MM.1S (cell line): ENCODE data around the gene SCARB2.

Experiments used
- EZH2 ChIP-seq: fragments of 300-600 bp; sonication (generic); optimal IDR thresholded peaks from 2 replicates; pipeline ENCODE3; 2017; ENCODE audit warnings: low read depth, mild to moderate bottlenecking, antibody characterized with exemption, low read length, mixed read lengths
- TF ChIP-seq, protein P1 (sequence below): fragments of 300-600 bp; sonication (generic); IDR thresholded peaks from 2 replicates; pipeline ENCODE4 v1.5.1; 2016; ENCODE audit warnings: antibody characterized with exemption, low read length, mixed read lengths

DNA sequence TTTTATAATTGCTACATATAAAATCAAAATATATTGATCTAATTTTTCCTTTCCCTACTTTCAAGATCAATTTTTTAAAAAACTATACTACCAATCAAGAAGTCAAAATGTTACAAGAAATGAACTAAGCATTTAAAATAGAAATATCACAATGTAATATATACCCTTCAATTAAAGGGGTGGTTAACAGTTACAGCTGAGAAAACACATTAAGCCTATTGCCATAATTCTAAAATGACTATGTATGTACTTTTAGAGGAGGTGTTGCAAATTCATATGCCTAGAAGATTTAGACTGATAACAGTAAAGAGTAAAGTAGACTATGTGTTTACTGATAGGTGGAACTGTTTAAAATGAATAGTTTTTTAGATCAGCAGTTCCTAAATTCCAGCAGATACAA lies 69.1 kb downstream of the SCARB2 start:
- TF ChIP-seq, protein P1, sequence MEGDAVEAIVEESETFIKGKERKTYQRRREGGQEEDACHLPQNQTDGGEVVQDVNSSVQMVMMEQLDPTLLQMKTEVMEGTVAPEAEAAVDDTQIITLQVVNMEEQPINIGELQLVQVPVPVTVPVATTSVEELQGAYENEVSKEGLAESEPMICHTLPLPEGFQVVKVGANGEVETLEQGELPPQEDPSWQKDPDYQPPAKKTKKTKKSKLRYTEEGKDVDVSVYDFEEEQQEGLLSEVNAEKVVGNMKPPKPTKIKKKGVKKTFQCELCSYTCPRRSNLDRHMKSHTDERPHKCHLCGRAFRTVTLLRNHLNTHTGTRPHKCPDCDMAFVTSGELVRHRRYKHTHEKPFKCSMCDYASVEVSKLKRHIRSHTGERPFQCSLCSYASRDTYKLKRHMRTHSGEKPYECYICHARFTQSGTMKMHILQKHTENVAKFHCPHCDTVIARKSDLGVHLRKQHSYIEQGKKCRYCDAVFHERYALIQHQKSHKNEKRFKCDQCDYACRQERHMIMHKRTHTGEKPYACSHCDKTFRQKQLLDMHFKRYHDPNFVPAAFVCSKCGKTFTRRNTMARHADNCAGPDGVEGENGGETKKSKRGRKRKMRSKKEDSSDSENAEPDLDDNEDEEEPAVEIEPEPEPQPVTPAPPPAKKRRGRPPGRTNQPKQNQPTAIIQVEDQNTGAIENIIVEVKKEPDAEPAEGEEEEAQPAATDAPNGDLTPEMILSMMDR = no peak
- TF ChIP-seq EZH2 = no peak
